ENCODE data around the gene COL1A2.

DNA sequence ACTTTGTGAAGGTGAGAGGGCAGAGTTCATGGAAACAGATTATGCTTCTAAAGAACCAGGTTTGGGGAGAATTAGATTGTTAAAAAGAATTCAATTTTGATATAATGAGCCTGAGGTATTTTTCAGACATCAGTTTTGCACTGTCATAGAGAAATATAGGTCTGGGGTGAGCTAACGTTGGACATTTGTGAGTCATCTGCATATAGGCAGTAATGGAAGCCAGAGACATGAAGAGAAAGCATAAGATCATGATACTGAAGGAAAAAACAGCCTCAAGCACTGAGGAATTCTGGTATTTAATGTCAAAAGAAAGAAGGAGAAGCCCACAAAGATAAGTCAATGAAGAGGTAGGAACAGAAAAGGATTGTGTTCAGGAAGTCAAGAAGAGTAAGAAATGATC is 32.4 kb upstream of the COL1A2 start:
- TF ChIP-seq, protein P1, sequence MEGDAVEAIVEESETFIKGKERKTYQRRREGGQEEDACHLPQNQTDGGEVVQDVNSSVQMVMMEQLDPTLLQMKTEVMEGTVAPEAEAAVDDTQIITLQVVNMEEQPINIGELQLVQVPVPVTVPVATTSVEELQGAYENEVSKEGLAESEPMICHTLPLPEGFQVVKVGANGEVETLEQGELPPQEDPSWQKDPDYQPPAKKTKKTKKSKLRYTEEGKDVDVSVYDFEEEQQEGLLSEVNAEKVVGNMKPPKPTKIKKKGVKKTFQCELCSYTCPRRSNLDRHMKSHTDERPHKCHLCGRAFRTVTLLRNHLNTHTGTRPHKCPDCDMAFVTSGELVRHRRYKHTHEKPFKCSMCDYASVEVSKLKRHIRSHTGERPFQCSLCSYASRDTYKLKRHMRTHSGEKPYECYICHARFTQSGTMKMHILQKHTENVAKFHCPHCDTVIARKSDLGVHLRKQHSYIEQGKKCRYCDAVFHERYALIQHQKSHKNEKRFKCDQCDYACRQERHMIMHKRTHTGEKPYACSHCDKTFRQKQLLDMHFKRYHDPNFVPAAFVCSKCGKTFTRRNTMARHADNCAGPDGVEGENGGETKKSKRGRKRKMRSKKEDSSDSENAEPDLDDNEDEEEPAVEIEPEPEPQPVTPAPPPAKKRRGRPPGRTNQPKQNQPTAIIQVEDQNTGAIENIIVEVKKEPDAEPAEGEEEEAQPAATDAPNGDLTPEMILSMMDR (IDR thresholded peaks at IDR 0.05; ENCODE audit: poor library complexity, severe bottlenecking): no peak
- TF ChIP-seq TAF1 (IDR thresholded peaks at IDR 0.05; ENCODE audit: low read depth): no peak
- TF ChIP-seq EP300 (conservative IDR thresholded peaks at IDR 0.05; ENCODE audit: poor library complexity, severe bottlenecking): no peak
- TF ChIP-seq RAD21 (conservative IDR thresholded peaks at IDR 0.05): no peak
- TF ChIP-seq, protein P2, sequence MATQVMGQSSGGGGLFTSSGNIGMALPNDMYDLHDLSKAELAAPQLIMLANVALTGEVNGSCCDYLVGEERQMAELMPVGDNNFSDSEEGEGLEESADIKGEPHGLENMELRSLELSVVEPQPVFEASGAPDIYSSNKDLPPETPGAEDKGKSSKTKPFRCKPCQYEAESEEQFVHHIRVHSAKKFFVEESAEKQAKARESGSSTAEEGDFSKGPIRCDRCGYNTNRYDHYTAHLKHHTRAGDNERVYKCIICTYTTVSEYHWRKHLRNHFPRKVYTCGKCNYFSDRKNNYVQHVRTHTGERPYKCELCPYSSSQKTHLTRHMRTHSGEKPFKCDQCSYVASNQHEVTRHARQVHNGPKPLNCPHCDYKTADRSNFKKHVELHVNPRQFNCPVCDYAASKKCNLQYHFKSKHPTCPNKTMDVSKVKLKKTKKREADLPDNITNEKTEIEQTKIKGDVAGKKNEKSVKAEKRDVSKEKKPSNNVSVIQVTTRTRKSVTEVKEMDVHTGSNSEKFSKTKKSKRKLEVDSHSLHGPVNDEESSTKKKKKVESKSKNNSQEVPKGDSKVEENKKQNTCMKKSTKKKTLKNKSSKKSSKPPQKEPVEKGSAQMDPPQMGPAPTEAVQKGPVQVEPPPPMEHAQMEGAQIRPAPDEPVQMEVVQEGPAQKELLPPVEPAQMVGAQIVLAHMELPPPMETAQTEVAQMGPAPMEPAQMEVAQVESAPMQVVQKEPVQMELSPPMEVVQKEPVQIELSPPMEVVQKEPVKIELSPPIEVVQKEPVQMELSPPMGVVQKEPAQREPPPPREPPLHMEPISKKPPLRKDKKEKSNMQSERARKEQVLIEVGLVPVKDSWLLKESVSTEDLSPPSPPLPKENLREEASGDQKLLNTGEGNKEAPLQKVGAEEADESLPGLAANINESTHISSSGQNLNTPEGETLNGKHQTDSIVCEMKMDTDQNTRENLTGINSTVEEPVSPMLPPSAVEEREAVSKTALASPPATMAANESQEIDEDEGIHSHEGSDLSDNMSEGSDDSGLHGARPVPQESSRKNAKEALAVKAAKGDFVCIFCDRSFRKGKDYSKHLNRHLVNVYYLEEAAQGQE (IDR thresholded peaks at IDR 0.05; ENCODE audit: borderline replicate concordance): no peak
- TF ChIP-seq POLR2AphosphoS5 (IDR thresholded peaks at IDR 0.05): no peak
- no peak for TF ChIP-seq EZH2 (IDR thresholded peaks at IDR 0.05; ENCODE audit: borderline replicate concordance, insufficient read depth, low read length, poor library complexity, severe bottlenecking)
- TF ChIP-seq MXI1 (conservative IDR thresholded peaks at IDR 0.05; ENCODE audit: poor library complexity, severe bottlenecking): no peak
- no peak for TF ChIP-seq SMC3 (conservative IDR thresholded peaks at IDR 0.05; ENCODE audit: poor library complexity)
